Stimulated activated effector memory CD8-positive, alpha-beta T cell treated with anti-CD3 and anti-CD28 coated beads, Interleukin-12 subunit alpha, Interleukin-12 subunit beta, amount 100 ng/mL, for 72 hours (primary cell): ENCODE measurements around the gene RLF.
A peak's percentile ranks its signal among the peaks of the same experiment; 100 is the strongest.

ENCODE experiments used
- ATAC-seq: fragments of 150-1000 bp; cut with Tn5 transposase; 2 replicates; pipeline ENCODE4 v1.10.0; 2021
- DNase-seq, 2 donors: peaks; one replicate each; pipeline ENCODE4 v3.0.0; 2021 to 2022; ENCODE audit warnings: low spot score in 2 of 2
- H3K27ac Mint-ChIP-seq: one replicate; pipeline ENCODE4 v1.8.0; 2022; ENCODE audit warnings: mild to moderate bottlenecking, mixed read lengths
- H3K36me3 Mint-ChIP-seq: one replicate; pipeline ENCODE4 v1.8.0; 2022; ENCODE audit warnings: mild to moderate bottlenecking, mixed read lengths
- H3K4me1 Mint-ChIP-seq: one replicate; pipeline ENCODE4 v1.8.0; 2022; ENCODE audit warnings: mixed read lengths
- H3K4me3 Mint-ChIP-seq: one replicate; pipeline ENCODE4 v1.8.0; 2022; ENCODE audit warnings: mild to moderate bottlenecking, mixed read lengths
- H3K9me3 Mint-ChIP-seq: one replicate; pipeline ENCODE4 v1.8.0; 2022; ENCODE audit warnings: mixed read lengths

RLF gene

GRCh38 chr1:40247655-40248054 is 86.5 kb downstream of the RLF start, which contains the start of gene TMCO2:
Gene TMCO2, plus strand, starts transcription at chr1:40247937. Its CDS starts 57 bp downstream, at chr1:40247994.
- ATAC-seq (no peak), DNase-seq (no peak)
- Mint-ChIP-seq H3K27ac (no peak within 1 kb of the TSS), H3K9me3 (no peaks in the 10 kb centered on the region), H3K36me3 (peaks cover 7% of the 10 kb centered on the region), H3K4me3 (no peak within 1 kb of the TSS), H3K4me1 (peaks cover 8% of the 10 kb centered on the region)

GRCh38 chr1:40248412-40248811 is 87.2 kb downstream of the RLF start:
- no peaks in the 10 kb centered on the region for H3K9me3 Mint-ChIP-seq
- no peak for ATAC-seq
- DNase-seq, result no peak
- H3K4me1 Mint-ChIP-seq, result peaks cover 8% of the 10 kb centered on the region
- no peak overlapping the region for H3K27ac Mint-ChIP-seq
- peaks cover 7% of the 10 kb centered on the region for H3K36me3 Mint-ChIP-seq
- no peak overlapping the region for H3K4me3 Mint-ChIP-seq

GRCh38 chr1:40251456-40251855 is 90.3 kb downstream of the RLF start:
- Mint-ChIP-seq H3K4me3 (no peak overlapping the region), H3K36me3 (no peaks in the 10 kb centered on the region), H3K9me3 (no peaks in the 10 kb centered on the region), H3K4me1 (no peaks in the 10 kb centered on the region), H3K27ac (no peak overlapping the region)
- DNase-seq, result no peak
- ATAC-seq, result no peak

- no peak for DNase-seq
- Mint-ChIP-seq H3K4me3 (no peak overlapping the region), H3K4me1 (no peaks in the 10 kb centered on the region), H3K36me3 (peaks cover 6% of the 10 kb centered on the region), H3K27ac (no peak overlapping the region), H3K9me3 (no peaks in the 10 kb centered on the region)
- no peak for ATAC-seq
These were observed 91.4 kb downstream of the RLF start for GRCh38 chr1:40252601-40253000.

- Mint-ChIP-seq H3K27ac (peak overlapping the region; percentile 11), H3K4me3 (no peak overlapping the region), H3K36me3 (peaks cover 28% of the 10 kb centered on the region), H3K9me3 (no peaks in the 10 kb centered on the region), H3K4me1 (no peaks in the 10 kb centered on the region)
- ATAC-seq (no peak), DNase-seq (no peak)
These were observed 94.0 kb downstream of the RLF start for GRCh38 chr1:40255231-40255630.

- Mint-ChIP-seq H3K4me1 (no peaks in the 10 kb centered on the region), H3K27ac (peak overlapping the region; percentile 100), H3K4me3 (peak overlapping the region; percentile 98), H3K9me3 (no peaks in the 10 kb centered on the region), H3K36me3 (peaks cover 41% of the 10 kb centered on the region)
- ATAC-seq (no peak), DNase-seq (no peak)
These were observed 95.4 kb downstream of the RLF start for GRCh38 chr1:40256401-40257084.

- no peaks in the 10 kb centered on the region for H3K9me3 Mint-ChIP-seq
- H3K27ac Mint-ChIP-seq, result peak overlapping the region; percentile 100
- no peak for DNase-seq
- H3K4me1 Mint-ChIP-seq, result peaks cover 2% of the 10 kb centered on the region
- ATAC-seq, result peak; percentile 3
- H3K4me3 Mint-ChIP-seq, result peak overlapping the region; percentile 98
- H3K36me3 Mint-ChIP-seq, result peaks cover 48% of the 10 kb centered on the region
These were observed 96.1 kb downstream of the RLF start for GRCh38 chr1:40257313-40257687.

GRCh38 chr1:40257688-40258444 is 96.7 kb downstream of the RLF start, which contains the start of gene ZMPSTE24:
Gene ZMPSTE24, plus strand, starts transcription at chr1:40258236. Its CDS starts 36 bp downstream, at chr1:40258272.
- Mint-ChIP-seq H3K4me1 (peaks cover 7% of the 10 kb centered on the region), H3K36me3 (peaks cover 54% of the 10 kb centered on the region), H3K9me3 (no peaks in the 10 kb centered on the region), H3K27ac (peak within 1 kb of the TSS; percentile 100), H3K4me3 (peak within 1 kb of the TSS; percentile 98)
- DNase-seq, result peak; percentile 87 to 98
- peak; percentile 97 for ATAC-seq

- Mint-ChIP-seq H3K4me1 (peaks cover 13% of the 10 kb centered on the region), H3K27ac (peak overlapping the region; percentile 100)
- no peak for DNase-seq
These were observed 97.2 kb downstream of the RLF start for GRCh38 chr1:40258445-40258769.

GRCh38 chr1:40264354-40264781 is 103.2 kb downstream of the RLF start:
- Mint-ChIP-seq H3K9me3 (no peaks in the 10 kb centered on the region), H3K27ac (peak overlapping the region; percentile 70), H3K4me3 (no peak overlapping the region), H3K4me1 (peaks cover 14% of the 10 kb centered on the region), H3K36me3 (peaks cover 95% of the 10 kb centered on the region)
- peak; percentile 97 for ATAC-seq
- DNase-seq, result peak in 1 of 2 donors; percentile 58

More at GRCh38 chr1:40258445-40258769, 97.2 kb downstream of the RLF start:
- no peaks in the 10 kb centered on the region for H3K9me3 Mint-ChIP-seq
- ATAC-seq, result no peak
- peaks cover 59% of the 10 kb centered on the region for H3K36me3 Mint-ChIP-seq
- peak overlapping the region; percentile 98 for H3K4me3 Mint-ChIP-seq

GRCh38 chr1:40265298-40265697 is 104.1 kb downstream of the RLF start:
- DNase-seq, result peak in 1 of 2 donors; percentile 42
- no peak for ATAC-seq
- H3K4me3 Mint-ChIP-seq, result no peak overlapping the region
- H3K27ac Mint-ChIP-seq, result no peak overlapping the region
- H3K36me3 Mint-ChIP-seq, result peaks cover 95% of the 10 kb centered on the region
- H3K4me1 Mint-ChIP-seq, result peaks cover 20% of the 10 kb centered on the region
- no peaks in the 10 kb centered on the region for H3K9me3 Mint-ChIP-seq

GRCh38 chr1:40265919-40266318 is 104.7 kb downstream of the RLF start:
- no peak for DNase-seq
- H3K4me3 Mint-ChIP-seq, result no peak overlapping the region
- H3K9me3 Mint-ChIP-seq, result no peaks in the 10 kb centered on the region
- no peak for ATAC-seq
- H3K27ac Mint-ChIP-seq, result no peak overlapping the region
- H3K36me3 Mint-ChIP-seq, result peaks cover 95% of the 10 kb centered on the region
- peaks cover 27% of the 10 kb centered on the region for H3K4me1 Mint-ChIP-seq

GRCh38 chr1:40266786-40267535 is 105.8 kb downstream of the RLF start:
- no peak overlapping the region for H3K4me3 Mint-ChIP-seq
- ATAC-seq, result no peak
- no peaks in the 10 kb centered on the region for H3K9me3 Mint-ChIP-seq
- H3K4me1 Mint-ChIP-seq, result peaks cover 32% of the 10 kb centered on the region
- peak in 1 of 2 donors; percentile 35 for DNase-seq
- H3K36me3 Mint-ChIP-seq, result peaks cover 95% of the 10 kb centered on the region
- no peak overlapping the region for H3K27ac Mint-ChIP-seq

- H3K4me3 Mint-ChIP-seq, result no peak overlapping the region
- ATAC-seq, result no peak
- H3K9me3 Mint-ChIP-seq, result no peaks in the 10 kb centered on the region
- peaks cover 33% of the 10 kb centered on the region for H3K4me1 Mint-ChIP-seq
- DNase-seq, result no peak
- H3K27ac Mint-ChIP-seq, result no peak overlapping the region
- peaks cover 95% of the 10 kb centered on the region for H3K36me3 Mint-ChIP-seq
These were observed 106.6 kb downstream of the RLF start for GRCh38 chr1:40267767-40268187.

- Mint-ChIP-seq H3K4me1 (peaks cover 33% of the 10 kb centered on the region), H3K4me3 (no peak overlapping the region), H3K36me3 (peaks cover 95% of the 10 kb centered on the region), H3K9me3 (no peaks in the 10 kb centered on the region), H3K27ac (no peak overlapping the region)
- no peak for DNase-seq
- no peak for ATAC-seq
These were observed 107.0 kb downstream of the RLF start for GRCh38 chr1:40268211-40268610.
